HG03460 (cell line): Measurements from ENCODE around the gene HS2ST1.

Experiments
- ATAC-seq: cut with Tn5 transposase; IDR thresholded peaks from one replicate; pipeline ENCODE4 v1.9.1; 2021; ENCODE audit not compliant: unreplicated experiment

Gene HS2ST1

GRCh38 chr1:87155170-87155569 is 240.7 kb downstream of the HS2ST1 start:
- no peak for ATAC-seq

GRCh38 chr1:87155648-87156047 is 241.2 kb downstream of the HS2ST1 start:
- ATAC-seq = no peak

- ATAC-seq = no peak
Measured at GRCh38 chr1:87156124-87156523, 241.7 kb downstream of the HS2ST1 start.

- ATAC-seq = no peak
Measured at GRCh38 chr1:87159378-87159915, 245.0 kb downstream of the HS2ST1 start.
